SHP77 treated with DMSO at 0.1 percent for 48 hours (cell line): ENCODE measurements around the gene PRDM16.

ENCODE experiments used
- DNase-seq: peaks from one replicate; lab custom pipeline; 2025; lab: John Stamatoyannopoulos, UW

Gene PRDM16

GRCh38 chr1:3463408-3463863, 394.4 kb downstream of the PRDM16 start:
- no peak for DNase-seq

DNA sequence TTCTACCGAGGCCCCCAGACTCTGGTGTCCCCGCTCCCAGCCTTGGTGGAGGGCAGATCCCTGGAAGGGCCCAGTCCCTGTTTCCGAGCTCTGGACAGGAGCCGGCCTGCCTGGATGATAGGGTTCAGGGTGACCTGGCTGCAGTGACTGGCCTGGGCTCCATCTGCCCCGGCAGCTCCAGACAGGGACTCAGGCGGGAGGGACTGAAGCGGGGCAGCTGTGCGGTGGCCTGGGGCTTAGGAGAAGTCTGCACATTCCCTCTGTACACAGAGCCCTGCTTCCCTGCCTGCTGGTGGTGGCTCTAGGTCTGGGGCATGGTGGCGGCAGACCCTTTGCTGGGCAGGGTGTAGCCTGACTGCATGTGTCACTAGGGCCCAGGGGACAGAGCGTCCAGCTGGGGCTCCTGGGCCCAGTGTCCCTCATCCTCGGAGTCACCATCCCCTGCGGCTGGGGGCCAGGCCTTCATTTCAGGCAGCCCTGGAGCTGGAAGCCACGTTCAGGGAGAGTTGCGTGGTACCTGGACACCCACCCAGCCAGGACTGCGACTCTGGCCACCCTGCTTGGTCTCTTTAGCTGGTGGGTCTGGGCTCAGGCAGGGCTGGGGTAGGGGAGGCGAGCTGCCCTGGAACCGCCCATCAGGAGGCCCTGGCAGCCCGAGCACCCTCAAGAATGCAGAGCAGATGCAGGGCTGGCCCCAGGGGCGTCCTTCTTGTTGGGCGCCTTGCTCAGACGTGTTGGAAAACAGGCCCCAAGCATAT, 395.1 kb downstream of the PRDM16 start:
- DNase-seq: no peak

GRCh38 chr1:3464649-3465025, 395.6 kb downstream of the PRDM16 start:
- no peak for DNase-seq

GRCh38 chr1:3465091-3465934, 396.3 kb downstream of the PRDM16 start:
- DNase-seq: no peak

- DNase-seq: no peak
Measured at GRCh38 chr1:3465935-3466321, 396.9 kb downstream of the PRDM16 start.

DNA sequence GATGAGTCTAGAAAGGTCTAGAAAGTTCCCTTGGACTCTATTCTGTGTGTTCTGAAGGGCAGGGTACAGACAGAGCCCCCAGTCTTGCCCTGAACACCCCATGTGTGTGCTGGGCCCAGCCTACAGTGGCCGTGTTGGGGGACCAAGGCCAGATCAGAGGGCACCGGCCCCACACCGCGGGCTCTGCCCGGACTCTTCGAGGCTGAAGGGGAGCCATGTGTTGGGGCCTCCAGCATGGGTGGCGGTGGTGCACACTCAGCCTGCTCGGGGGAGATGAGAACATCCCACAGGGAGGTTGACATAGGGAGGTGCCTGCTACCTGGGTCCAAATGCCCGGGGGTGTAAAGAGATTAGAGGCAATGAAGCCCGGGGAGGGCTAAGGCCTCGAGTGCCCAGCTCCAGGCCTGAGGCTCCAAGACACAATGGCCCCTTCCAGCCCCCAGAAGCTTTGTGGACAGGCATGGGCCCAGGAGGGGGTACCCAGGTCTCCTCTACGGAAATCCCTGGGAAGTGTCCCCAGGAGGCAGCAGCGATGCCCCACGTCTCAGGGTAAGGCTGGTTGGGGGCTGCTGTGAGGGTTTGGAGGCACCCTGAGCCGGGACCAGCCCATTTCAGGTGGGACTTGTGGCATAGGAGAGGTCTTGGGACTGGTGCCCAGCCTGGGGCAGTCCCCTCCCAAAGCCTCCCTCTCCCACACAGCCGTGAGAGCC, 397.5 kb downstream of the PRDM16 start:
- no peak for DNase-seq

DNA sequence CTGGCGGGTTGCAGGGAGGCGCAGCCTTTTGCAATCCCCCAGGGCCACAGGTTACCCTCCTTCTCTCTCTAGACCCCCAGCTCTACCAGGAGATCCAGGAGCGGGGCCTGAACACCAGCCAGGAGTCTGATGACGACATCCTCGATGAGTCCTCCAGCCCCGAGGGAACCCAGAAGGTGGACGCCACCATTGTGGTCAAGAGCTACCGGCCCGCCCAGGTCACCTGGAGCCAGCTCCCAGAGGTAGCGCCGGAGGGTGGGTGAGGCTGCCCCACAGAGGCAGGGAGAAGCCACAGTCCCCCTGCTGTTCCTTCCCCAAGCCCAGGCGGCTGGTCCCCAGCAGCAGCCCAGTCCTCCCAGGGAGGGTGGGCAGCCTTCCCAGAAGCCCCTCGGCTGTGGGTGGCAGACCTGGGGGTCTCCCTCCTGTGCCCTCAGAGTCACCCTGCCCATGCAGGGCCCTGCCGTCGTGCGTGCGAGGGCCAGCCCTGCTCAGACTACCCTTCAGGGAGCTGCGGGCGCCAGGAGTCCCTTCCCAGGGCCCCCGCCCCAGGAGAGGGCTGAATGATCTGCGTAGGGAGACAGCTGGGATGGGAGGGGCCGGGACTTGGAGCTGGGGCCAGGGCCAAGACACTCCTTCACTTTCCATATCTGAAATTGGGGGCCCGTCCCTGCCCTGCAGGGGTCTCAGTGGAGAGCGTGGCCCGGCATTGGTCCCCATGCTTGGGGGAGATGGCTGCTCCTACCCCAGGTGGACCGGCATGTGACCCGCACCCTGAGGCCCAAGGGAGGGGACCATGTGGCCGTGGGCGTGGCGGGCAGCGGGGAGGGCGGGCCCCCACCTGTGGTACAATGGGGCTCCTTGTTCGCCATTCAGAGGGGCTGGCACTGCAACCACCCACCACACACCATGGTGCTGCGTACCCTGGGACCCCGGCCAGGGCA, 398.4 kb downstream of the PRDM16 start:
- DNase-seq: no peak

DNA sequence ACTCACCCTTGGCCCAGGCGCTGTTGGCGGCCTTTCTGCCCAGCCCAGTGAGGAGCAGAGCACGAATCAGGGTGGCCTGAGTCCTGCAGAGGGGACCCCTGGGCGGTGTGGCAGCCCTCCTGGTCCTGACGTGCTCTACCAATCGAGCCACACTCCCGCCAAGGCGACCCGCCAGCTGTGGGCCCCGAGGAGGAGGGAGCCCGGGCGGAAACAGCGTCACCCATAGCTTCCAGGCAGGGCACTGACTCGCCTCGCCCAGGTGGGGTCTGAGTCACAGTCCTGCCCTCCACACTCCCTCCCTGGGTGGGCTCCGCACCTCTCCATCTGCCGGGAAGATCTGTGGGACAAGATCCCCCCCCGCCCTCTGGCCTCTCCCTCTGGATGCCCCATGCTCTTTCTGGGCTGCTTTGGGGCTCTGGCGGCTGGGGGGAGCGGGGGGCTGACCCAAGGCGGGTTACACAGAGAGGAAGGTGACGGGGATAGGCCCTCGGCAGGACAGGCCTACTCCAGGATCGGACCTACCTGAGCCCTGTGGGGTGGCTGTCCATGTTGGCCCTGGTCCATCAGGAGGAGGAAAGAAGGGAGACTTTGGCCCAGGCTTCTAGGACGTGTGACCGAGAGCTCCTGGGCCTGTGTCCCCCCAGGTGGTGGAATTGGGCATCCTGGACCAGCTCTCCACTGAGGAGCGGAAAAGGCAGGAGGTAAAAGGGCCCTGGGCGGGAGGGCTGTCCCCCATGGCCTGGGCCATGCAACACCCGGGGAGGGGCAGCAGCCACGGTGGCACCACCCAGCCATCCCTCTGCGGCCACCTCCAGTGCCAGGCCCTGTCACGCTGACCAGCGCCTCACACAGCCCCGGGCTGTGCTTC, 399.5 kb downstream of the PRDM16 start:
- DNase-seq: no peak

GRCh38 chr1:3469104-3469848, 400.3 kb downstream of the PRDM16 start:
- DNase-seq: no peak

DNA sequence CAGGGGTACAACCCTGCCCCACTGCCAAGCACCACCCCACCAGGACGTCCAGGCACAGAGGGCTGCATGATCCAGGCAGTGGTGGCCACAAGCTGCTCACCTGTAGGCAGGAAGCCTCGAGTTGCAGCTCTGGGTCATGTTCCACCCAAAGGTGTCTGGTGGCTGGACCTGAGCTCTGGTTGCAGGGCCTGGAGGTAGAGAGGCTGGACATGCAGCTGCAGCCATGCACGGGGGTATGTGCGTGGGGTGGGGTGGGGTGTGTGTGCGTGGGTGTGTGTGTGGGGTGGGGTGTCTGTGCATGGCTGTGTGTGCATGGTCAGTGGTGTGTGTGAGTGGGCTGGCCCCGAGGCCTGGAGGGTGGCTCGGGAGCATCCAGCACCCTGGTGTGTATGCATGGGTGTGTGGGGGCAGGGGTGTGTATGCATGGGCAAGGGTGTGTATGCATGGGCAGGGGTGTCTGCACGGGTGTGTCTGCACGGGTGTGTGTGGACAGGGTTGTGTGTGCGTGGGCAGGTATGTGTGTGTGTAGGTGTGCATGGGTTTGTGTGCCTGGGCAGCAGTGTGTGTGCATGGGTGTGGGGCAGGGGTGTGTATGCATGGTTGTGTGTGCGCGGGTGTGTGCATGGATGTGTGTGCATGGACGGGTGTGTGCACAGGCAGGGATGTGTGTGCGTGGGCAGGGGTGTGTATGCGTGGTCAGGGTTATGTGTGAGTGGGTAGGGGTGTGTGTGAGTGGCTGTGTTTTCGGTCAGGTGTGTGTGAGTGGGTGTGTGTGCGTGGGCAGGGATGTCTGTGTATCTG, 401.0 kb downstream of the PRDM16 start:
- DNase-seq: no peak

GRCh38 chr1:3470650-3471355, 401.8 kb downstream of the PRDM16 start:
- DNase-seq: no peak

GRCh38 chr1:3471356-3472087, 402.5 kb downstream of the PRDM16 start:
- DNase-seq: no peak

DNA sequence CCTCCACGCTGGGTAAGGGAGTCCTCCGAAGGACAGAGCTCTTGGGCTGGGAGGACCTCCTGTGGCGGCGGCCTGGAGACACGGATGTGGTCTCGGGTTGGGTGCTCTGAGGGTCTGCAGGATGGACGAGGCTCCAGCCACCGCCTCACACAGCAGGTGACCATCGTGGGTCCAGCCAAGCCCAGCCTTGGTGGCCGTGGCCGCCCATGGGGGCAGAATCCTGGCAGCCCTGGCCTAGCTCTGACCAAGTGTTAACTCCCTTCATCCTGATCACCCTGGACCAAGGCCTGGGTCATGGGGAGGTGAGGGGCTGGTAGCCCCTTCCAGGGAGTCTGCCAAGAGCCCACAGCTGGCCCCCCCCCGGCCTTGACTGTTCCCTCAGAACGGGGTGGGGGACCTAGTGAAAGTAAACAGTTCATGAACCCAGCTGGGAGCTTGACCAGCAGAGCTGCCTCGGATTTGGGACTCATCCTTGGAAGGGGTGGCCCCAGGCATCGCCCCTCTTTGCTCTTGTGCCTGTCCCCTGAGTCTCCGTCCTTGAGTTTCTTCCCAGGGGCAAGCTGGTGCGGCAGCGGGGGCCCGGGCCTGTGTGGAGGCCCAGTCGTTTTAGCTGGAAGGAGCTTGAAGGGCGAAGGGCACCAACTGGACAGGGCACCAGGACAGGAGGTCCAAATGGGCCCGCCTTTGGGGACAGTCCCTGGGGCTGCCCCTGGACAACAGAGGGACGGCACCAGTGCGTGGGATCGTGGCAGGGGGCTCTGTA, 403.3 kb downstream of the PRDM16 start:
- DNase-seq: no peak

DNA sequence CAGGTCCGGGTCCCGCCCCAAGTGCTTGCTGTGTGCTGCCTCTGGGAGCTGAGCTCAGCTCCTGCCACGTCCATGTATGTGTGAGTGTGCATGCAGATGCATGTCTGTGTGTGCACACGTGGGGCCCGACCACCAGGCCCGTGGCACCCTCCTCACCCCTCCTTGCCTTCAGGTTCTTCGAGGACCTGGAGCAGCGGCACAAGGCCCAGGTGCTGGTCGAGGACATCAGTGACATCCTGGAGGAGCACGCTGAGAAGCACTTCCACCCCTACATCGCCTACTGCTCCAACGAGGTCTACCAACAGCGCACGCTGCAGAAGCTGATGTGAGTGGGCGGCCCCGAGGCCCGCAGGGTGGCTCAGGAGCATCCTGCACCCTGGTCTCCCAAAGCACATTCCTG, 403.9 kb downstream of the PRDM16 start:
- DNase-seq: no peak

DNA sequence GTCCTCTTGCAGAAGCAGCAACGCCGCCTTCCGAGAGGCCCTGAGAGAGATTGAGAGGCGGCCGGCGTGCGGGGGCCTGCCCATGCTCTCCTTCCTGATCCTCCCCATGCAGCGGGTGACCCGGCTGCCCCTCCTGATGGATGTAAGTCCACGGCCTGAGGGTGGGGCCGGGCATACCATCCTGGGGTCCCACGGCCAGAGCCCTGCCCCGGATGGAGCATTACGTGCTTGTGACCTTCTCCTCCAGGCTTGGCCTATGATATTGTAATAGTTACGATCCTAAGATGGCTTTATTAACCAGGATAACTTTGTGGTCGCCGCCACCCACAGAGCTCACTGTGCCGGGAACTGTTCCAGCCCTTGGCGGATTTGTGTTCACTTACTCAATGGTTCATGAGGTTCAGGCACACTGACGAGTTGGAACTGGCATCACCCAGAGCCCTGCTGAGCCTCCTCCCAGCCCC, 404.4 kb downstream of the PRDM16 start:
- no peak for DNase-seq

GRCh38 chr1:3474016-3474415, 405.0 kb downstream of the PRDM16 start:
- no peak for DNase-seq

GRCh38 chr1:3474421-3474820, 405.4 kb downstream of the PRDM16 start:
- DNase-seq: no peak
